NB4 (cell line): ENCODE measurements around the gene CHRD.

Source experiments
- DNase-seq: peaks from one replicate; pipeline ENCODE4 v3.0.0; 2010; ENCODE audit warnings: low read depth
- H3K4me3 ChIP-seq: one replicate; pipeline ENCODE4 v1.5.1; 2011; ENCODE audit warnings: mild to moderate bottlenecking, low read depth, low read length, moderate library complexity
- MYC ChIP-seq: IDR thresholded peaks from 2 replicates; pipeline ENCODE4 v1.6.1; 2011; ENCODE audit warnings: low read depth, low read length
- POLR2A ChIP-seq: IDR thresholded peaks from 2 replicates; pipeline ENCODE4 v1.6.1; 2011; ENCODE audit warnings: mild to moderate bottlenecking; ENCODE audit not compliant: insufficient read length; ENCODE audit errors: extremely low read depth
- TF ChIP-seq, protein P1 (sequence below): IDR thresholded peaks from 2 replicates; pipeline ENCODE4 v1.6.1; 2011; ENCODE audit warnings: low read depth, low read length
- TF ChIP-seq, protein P2 (sequence below): IDR thresholded peaks from one replicate; pipeline ENCODE4 v1.5.1; 2012; ENCODE audit warnings: low read depth, low read length

The CHRD gene

DNA sequence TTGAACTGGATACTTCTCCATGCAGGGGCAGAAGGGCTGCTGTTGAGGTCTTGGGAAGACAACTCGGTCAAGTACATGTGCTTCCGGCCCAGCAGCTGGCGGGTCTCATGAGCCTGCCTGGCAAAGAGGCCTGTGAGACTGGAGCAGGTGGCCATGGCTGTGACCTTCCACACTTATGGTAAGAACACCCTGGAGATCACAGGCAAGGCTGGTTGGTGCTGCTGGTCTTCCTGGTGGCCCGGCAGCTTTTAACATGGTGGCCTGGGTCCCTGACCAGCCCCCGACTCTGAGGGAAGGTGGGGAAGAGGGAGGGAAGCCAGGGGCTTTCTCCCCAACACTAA, 15.4 kb downstream of the CHRD start:
- no peak for DNase-seq
- TF ChIP-seq, protein P1, sequence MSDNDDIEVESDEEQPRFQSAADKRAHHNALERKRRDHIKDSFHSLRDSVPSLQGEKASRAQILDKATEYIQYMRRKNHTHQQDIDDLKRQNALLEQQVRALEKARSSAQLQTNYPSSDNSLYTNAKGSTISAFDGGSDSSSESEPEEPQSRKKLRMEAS: no peak
- TF ChIP-seq, protein P2, sequence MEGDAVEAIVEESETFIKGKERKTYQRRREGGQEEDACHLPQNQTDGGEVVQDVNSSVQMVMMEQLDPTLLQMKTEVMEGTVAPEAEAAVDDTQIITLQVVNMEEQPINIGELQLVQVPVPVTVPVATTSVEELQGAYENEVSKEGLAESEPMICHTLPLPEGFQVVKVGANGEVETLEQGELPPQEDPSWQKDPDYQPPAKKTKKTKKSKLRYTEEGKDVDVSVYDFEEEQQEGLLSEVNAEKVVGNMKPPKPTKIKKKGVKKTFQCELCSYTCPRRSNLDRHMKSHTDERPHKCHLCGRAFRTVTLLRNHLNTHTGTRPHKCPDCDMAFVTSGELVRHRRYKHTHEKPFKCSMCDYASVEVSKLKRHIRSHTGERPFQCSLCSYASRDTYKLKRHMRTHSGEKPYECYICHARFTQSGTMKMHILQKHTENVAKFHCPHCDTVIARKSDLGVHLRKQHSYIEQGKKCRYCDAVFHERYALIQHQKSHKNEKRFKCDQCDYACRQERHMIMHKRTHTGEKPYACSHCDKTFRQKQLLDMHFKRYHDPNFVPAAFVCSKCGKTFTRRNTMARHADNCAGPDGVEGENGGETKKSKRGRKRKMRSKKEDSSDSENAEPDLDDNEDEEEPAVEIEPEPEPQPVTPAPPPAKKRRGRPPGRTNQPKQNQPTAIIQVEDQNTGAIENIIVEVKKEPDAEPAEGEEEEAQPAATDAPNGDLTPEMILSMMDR: no peak
- TF ChIP-seq MYC: no peak
- H3K4me3 ChIP-seq: no peak overlapping the region

DNA sequence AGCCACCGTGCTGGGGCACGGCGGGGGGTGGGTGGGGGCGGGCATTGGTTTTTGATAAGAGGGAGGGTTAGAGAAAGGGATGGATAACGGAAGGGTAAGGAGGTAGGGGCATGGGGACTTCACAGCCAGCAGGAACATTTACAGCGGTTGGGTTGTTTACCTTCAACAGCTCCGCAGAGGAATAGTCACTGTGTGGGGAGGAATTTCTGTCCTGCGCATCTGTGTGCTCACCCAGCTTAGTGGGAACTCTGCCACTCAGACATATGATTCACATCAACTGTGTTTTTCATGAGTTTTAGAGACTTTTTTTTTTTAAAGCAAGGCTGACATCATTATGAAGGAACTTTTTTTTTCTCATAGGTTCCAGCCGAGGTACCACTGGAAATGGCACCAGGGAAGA, 19.6 kb downstream of the CHRD start:
- no peak for DNase-seq
- TF ChIP-seq POLR2A: no peak
- no peak for TF ChIP-seq MYC
- TF ChIP-seq, protein P1: no peak
- TF ChIP-seq, protein P2: no peak
- no peak overlapping the region for H3K4me3 ChIP-seq

DNA sequence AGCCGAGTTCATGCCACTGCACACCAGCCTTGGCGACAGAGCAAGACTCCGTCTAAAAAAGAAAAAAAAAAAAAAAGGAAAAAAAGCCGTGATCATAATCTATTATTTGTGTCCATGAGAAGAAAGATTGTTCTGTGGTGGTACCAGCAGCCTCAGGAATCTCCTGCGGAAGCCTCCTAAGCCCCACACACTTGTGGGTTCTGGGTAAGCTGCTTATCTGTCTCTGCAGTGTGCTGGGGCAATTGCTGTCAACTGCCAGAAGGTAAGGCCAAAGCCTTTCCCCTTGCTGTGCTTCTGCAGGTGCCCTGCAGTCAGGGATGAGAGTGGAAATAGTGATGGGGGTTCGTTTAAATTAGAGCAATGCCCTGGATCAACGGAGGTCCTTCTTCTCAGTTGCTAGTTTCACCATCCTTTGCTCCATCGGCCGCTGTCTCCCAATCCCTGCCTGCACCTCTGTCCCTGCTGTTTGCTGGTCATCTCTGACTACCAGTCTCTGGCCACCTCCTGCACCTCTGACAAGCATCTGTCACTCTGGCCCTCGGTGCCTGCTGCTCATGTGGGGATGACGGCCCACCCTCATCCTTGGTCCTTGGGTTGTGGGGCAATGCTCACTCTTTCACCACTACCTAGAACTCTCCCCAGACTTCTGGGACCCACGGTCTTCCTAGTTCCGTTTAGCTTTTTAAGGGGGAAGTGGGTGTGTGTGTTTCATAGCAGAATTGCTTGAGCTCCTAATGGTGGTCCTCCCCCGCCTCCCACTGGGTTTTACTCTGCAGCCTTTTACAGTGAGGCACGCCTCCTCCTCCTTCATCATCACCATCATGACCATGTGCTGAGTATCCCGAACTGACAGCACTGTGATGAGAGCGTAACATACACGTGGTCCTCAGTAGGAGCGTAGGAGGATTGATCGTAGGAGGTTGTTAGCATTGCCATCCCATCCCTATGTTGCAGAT, 25.5 kb downstream of the CHRD start:
- DNase-seq: peak; percentile 31
- H3K4me3 ChIP-seq: no peak overlapping the region
- TF ChIP-seq MYC: no peak
- TF ChIP-seq POLR2A: no peak

DNA sequence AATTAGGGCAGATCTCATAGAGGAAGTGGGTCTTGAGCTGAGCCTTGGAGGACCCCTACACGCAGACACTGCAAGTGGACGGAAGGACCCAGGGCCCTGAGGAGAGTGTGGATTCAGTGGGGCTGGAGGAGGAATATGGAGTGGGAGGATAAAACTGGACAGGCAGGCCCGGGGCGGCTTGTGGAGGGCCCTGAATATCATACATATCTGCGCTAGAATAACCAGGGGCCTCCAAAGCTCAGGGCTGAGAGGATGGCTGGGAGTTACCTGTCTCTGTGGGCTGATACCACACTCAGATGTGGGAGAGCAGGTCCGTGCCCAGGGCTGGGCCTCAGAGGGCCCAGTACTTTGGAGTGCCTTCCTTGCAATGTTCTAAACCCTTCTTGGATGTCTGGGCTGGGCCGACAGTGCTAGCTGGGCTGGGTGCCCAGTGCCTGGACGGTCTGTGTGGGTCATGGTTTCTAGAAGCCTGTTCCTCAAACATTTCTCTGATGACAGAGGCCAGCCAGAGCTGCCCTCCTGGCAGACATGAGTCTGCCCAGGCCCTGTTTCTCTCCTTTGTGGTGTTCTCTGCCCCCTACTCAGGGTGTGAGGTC, 29.6 kb downstream of the CHRD start:
- DNase-seq: no peak
- no peak overlapping the region for H3K4me3 ChIP-seq
- TF ChIP-seq POLR2A (no peak), MYC (no peak)
- TF ChIP-seq, protein P2: no peak

DNA sequence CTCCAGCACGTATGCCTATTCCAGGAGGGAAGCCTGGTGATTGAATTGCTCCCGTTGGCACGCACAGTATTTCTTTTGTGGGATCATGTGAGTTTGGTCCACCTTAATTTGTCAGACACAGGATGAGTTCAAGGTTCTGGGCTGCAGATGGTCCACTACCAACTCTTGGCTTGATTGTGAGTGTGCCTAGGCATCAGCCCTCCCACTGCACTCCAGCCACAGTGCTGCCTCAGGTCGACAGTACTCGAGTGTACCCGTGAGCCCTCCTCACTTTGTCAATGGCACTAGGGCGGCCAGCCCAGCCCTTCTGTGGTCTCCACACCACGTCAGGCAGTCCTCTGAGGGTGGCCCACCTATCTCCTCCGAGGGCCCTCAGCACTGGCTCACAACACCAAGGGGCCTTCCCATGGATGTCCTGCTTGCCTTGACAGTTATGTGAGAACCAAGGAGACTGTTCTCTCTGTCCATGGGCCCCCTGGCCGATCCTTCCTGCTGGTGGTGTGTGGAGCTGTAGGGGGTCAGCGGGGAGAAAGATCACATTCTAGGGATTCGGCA, 30.2 kb downstream of the CHRD start:
- DNase-seq: no peak
- no peak for TF ChIP-seq MYC
- TF ChIP-seq, protein P2: no peak
- no peak for TF ChIP-seq POLR2A
- TF ChIP-seq, protein P1: no peak
- H3K4me3 ChIP-seq: no peak overlapping the region

DNA sequence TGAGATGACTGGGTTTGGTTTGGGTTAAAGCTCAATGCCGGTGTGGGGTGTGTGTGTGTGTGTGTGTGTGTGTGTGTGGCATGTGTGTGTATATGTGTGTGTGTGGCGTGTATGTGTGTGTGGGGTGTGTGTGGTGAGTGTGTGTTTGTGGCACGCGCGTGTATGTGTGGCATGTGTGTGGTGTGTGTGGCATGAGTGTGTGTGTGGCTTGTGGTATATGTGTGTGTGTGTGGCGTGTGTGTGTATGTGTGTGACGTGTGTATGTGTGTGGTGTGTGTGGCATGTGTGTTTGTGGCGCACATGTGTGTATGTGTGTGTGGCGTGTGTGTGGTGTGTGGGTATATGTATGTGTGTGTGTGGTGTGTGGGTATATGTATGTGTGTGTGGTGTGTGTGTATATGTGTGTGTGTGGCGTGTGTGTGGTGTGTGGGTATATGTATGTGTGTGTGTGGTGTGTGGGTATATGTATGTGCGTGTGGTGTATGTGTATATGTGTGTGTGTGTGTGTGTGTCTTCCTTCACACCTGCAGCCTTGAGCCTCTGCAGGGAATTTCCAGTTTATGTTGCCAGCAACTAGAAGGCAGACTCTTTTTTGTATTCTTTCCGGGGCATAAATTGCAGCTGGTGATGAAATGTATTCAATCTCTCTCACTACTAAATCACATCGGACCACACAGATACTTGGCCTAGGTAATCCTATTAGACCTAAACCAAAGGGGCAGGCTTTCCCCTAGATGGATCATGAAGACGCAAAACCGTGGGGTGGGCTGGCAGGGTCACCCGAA, 34.8 kb downstream of the CHRD start:
- no peak for DNase-seq
- TF ChIP-seq POLR2A: no peak
- TF ChIP-seq, protein P2: no peak
- TF ChIP-seq, protein P1: no peak
- TF ChIP-seq MYC: no peak
- H3K4me3 ChIP-seq: no peak overlapping the region
